Fibroblast of skin of abdomen (primary cell): Measurements from ENCODE around the gene NUP210.

Source experiments
- DNase-seq: peaks from one replicate; pipeline ENCODE4 v3.0.0-alpha.2; 2013

Gene NUP210

GRCh38 chr3:13318626-13319470, 101.3 kb downstream of the NUP210 start:
- DNase-seq, result no peak

GRCh38 chr3:13317596-13318320, 102.4 kb downstream of the NUP210 start:
- no peak for DNase-seq

GRCh38 chr3:13316603-13317002, 103.5 kb downstream of the NUP210 start:
- no peak for DNase-seq

- no peak for DNase-seq
Measured at GRCh38 chr3:13314877-13315276, 105.2 kb downstream of the NUP210 start.

GRCh38 chr3:13313813-13314212, 106.3 kb downstream of the NUP210 start:
- no peak for DNase-seq

GRCh38 chr3:13309004-13309403, 111.1 kb downstream of the NUP210 start:
- DNase-seq, result no peak

- DNase-seq, result no peak
Measured at GRCh38 chr3:13308380-13308801, 111.7 kb downstream of the NUP210 start.

- DNase-seq, result no peak
Measured at GRCh38 chr3:13307041-13307440, 113.1 kb downstream of the NUP210 start.

- no peak for DNase-seq
Measured at GRCh38 chr3:13305623-13306022, 114.5 kb downstream of the NUP210 start.

GRCh38 chr3:13303410-13303809, 116.7 kb downstream of the NUP210 start:
- DNase-seq, result no peak

- DNase-seq, result peak; percentile 52
Measured at GRCh38 chr3:13301286-13301987, 118.7 kb downstream of the NUP210 start.

- DNase-seq, result no peak
Measured at GRCh38 chr3:13300546-13301285, 119.4 kb downstream of the NUP210 start.

- DNase-seq, result no peak
Measured at GRCh38 chr3:13299531-13300155, 120.5 kb downstream of the NUP210 start.

- DNase-seq, result no peak
Measured at GRCh38 chr3:13296662-13297061, 123.5 kb downstream of the NUP210 start.

- no peak for DNase-seq
Measured at GRCh38 chr3:13294442-13295351, 125.4 kb downstream of the NUP210 start.

- DNase-seq, result no peak
Measured at GRCh38 chr3:13292375-13292774, 127.7 kb downstream of the NUP210 start.

GRCh38 chr3:13290941-13291340, 129.2 kb downstream of the NUP210 start:
- no peak for DNase-seq

GRCh38 chr3:13289771-13290285, 130.3 kb downstream of the NUP210 start:
- DNase-seq, result no peak

- no peak for DNase-seq
Measured at GRCh38 chr3:13288732-13289718, 131.1 kb downstream of the NUP210 start.
